Stomach (tissue), 4 donors: ENCODE data around the gene ZDHHC7.

ENCODE experiments used
- CTCF ChIP-seq, 7 experiments: fragments of 450-650 bp in 4 of 7; fragments of 200-600 bp in 3 of 7; sonication (generic) in 3 of 7; IDR thresholded peaks; one replicate each; pipeline ENCODE4 v1.5.1; 2016 to 2019; ENCODE audit warnings: antibody characterized with exemption in 7 of 7, control low read depth in 2 of 7, mild to moderate bottlenecking in 1 of 7
- EP300 ChIP-seq: sonication (generic); formaldehyde crosslinking; IDR thresholded peaks from one replicate; pipeline ENCODE4 v1.6.1; 2017; ENCODE audit warnings: antibody characterized with exemption
- POLR2A ChIP-seq, 4 donors: fragments of 450-650 bp; IDR thresholded peaks; one replicate each; pipeline ENCODE4 v1.6.1; 2016; ENCODE audit warnings: antibody characterized with exemption in 4 of 4, control low read depth in 2 of 4, mild to moderate bottlenecking in 1 of 4, moderate library complexity in 1 of 4

- TF ChIP-seq POLR2A (IDR thresholded peaks at IDR 0.05) (no peak), CTCF (IDR thresholded peaks at IDR 0.05) (no peak), EP300 (no peak)
Measured at GRCh38 chr16:85008271-85008670, 3.1 kb downstream of the ZDHHC7 start.
